Caco-2 (cell line): ENCODE results near the gene PCSK5. TPM values are rescaled to one million over a fixed set of nuclear protein-coding genes. Genes with fewer than 3 reads are reported as not detected.
A peak's percentile ranks its signal among the peaks of the same experiment; 100 is the strongest.

Experiments used
- BruUV-seq: library from RNA; stranded (reverse); fragments of 400-500 nt; replicated peaks from 2 replicates; lab custom pipeline; 2021; lab: Mats Ljungman, UMichigan
- CTCF ChIA-PET: fragments of 300-600 bp; sonication (Branson Sonifier 250); formaldehyde crosslinking; loops from one replicate; lab custom pipeline; 2022; ENCODE audit warnings: antibody characterized with exemption; lab: Charles Lee
- POLR2A ChIA-PET: fragments of 300-600 bp; sonication (Branson Sonifier 250); formaldehyde crosslinking; loops from one replicate; lab custom pipeline; 2022; ENCODE audit warnings: antibody characterized with exemption; lab: Charles Lee
- DNase-seq, 2 experiments: peaks; one replicate each; pipeline versions ENCODE4 v3.0.0 to v3.0.0-alpha.2; 2020 to 2022
- H3K27me3 ChIP-seq: replicated peaks from 2 replicates; pipeline ENCODE4 v1.6.0; 2011; ENCODE audit warnings: low read length; ENCODE audit not compliant: control insufficient read depth, insufficient read depth
- H3K36me3 ChIP-seq: 2 replicates; pipeline ENCODE4 v1.5.1; 2011; ENCODE audit warnings: low read length; ENCODE audit not compliant: control insufficient read depth, insufficient read depth
- H3K4me1 ChIP-seq: fragments of 250-450 bp; sonication (Bioruptor Pico); 2 replicates; pipeline ENCODE4 v1.5.1; 2020; ENCODE audit warnings: mild to moderate bottlenecking
- H3K4me3 ChIP-seq: 2 replicates; pipeline ENCODE4 v1.5.1; 2011; ENCODE audit warnings: low read depth, mild to moderate bottlenecking, control low read depth, low read length
- H3K9me3 ChIP-seq: fragments of 250-450 bp; sonication (Bioruptor Pico); 2 replicates; pipeline ENCODE4 v1.5.1; 2020; ENCODE audit warnings: mild to moderate bottlenecking, moderate library complexity
- H3K27ac Mint-ChIP-seq: one replicate; pipeline ENCODE4 v1.8.0; 2022; ENCODE audit warnings: mixed read lengths; ENCODE audit not compliant: unreplicated experiment
- H3K27me3 Mint-ChIP-seq: one replicate; pipeline ENCODE4 v1.8.0; 2022; ENCODE audit warnings: mixed read lengths; ENCODE audit not compliant: insufficient read depth, unreplicated experiment
- H3K36me3 Mint-ChIP-seq: one replicate; pipeline ENCODE4 v1.8.0; 2022; ENCODE audit warnings: mild to moderate bottlenecking, mixed read lengths; ENCODE audit not compliant: insufficient read depth, unreplicated experiment
- H3K4me1 Mint-ChIP-seq: one replicate; pipeline ENCODE4 v1.8.0; 2022; ENCODE audit warnings: low read depth, mixed read lengths; ENCODE audit not compliant: unreplicated experiment
- H3K4me3 Mint-ChIP-seq: one replicate; pipeline ENCODE4 v1.8.0; 2022; ENCODE audit warnings: mild to moderate bottlenecking, moderate library complexity, mixed read lengths; ENCODE audit not compliant: unreplicated experiment
- H3K9me3 Mint-ChIP-seq: one replicate; pipeline ENCODE4 v1.8.0; 2022; ENCODE audit warnings: mixed read lengths; ENCODE audit not compliant: unreplicated experiment
- intact Hi-C: fragments of 100-400 bp; cut with micrococcal nuclease; formaldehyde crosslinking; loops from one replicate; pipeline ENCODE4 v1.10.0; 2022; ENCODE audit not compliant: unreplicated experiment
- total RNA-seq: library from RNA; stranded (reverse); gene quantifications from 2 replicates; pipeline ENCODE4 v1.2.3, GENCODE V29; 2022
- TF ChIP-seq, protein P1 (sequence below), 2 experiments: fragments of 200-600 bp in 1 of 2; IDR thresholded peaks; 1 replicate in 1 of 2; 2 replicates in 1 of 2; pipeline versions ENCODE4 v1.5.1 to v1.8.0; 2011 to 2022; ENCODE audit warnings: antibody characterized with exemption in 1 of 2, control low read depth in 1 of 2, inconsistent platforms in 1 of 2, low read depth in 1 of 2, low read length in 1 of 2, mild to moderate bottlenecking in 1 of 2, moderate library complexity in 1 of 2; ENCODE audit not compliant: insufficient read depth in 1 of 2, severe bottlenecking in 1 of 2, unreplicated experiment in 1 of 2

Gene PCSK5
- total RNA-seq, 1 experiment from 2014 or later = 10.9 TPM

DNA sequence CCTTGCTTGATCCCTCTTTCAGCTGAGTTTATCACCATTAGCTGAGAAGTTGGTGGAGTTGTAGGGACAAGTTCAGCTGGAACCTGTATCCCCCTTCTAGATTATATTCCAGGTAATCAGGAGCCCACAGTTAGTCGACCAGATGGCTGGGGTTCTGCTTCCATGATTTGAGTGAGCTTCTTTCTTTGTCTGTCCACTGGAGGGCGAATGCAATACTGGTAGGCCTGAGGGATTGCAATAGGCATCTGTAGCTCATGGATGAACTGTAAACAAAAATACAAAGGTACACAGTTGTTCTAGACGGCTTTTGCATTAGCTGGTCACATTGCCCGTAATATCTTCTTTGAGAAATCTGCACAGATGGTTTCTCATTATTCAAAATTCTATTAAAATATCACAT, 88.9 kb downstream of the PCSK5 start:
- TF ChIP-seq, protein P1, sequence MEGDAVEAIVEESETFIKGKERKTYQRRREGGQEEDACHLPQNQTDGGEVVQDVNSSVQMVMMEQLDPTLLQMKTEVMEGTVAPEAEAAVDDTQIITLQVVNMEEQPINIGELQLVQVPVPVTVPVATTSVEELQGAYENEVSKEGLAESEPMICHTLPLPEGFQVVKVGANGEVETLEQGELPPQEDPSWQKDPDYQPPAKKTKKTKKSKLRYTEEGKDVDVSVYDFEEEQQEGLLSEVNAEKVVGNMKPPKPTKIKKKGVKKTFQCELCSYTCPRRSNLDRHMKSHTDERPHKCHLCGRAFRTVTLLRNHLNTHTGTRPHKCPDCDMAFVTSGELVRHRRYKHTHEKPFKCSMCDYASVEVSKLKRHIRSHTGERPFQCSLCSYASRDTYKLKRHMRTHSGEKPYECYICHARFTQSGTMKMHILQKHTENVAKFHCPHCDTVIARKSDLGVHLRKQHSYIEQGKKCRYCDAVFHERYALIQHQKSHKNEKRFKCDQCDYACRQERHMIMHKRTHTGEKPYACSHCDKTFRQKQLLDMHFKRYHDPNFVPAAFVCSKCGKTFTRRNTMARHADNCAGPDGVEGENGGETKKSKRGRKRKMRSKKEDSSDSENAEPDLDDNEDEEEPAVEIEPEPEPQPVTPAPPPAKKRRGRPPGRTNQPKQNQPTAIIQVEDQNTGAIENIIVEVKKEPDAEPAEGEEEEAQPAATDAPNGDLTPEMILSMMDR (IDR thresholded peaks at IDR 0.05; ENCODE audit: insufficient read depth in 1 of 2, low read depth in 1 of 2, low read length in 1 of 2, severe bottlenecking in 1 of 2, unreplicated experiment in 1 of 2) = no peak
- POLR2A ChIA-PET = interaction anchor here (0.6 kb wide), 1 partner anchor 333 kb away, joined by 7 read pairs; no protein-coding TSS in a partner anchor
- no peaks in the 10 kb centered on the region for H3K36me3 Mint-ChIP-seq
- Histone ChIP-seq H3K27me3 (no peaks in the 10 kb centered on the region), H3K9me3 (no peaks in the 10 kb centered on the region), H3K36me3 (no peaks in the 10 kb centered on the region), H3K4me3 (no peak overlapping the region), H3K4me1 (no peaks in the 10 kb centered on the region)
- no peak overlapping the region for H3K4me3 Mint-ChIP-seq
- CTCF ChIA-PET = no interaction called here
- no peaks in the 10 kb centered on the region for H3K27me3 Mint-ChIP-seq
- no peak overlapping the region for H3K27ac Mint-ChIP-seq
- H3K4me1 Mint-ChIP-seq = no peaks in the 10 kb centered on the region
- H3K9me3 Mint-ChIP-seq = no peaks in the 10 kb centered on the region
- intact Hi-C loops = no loop called here
- no TSS peak for BruUV-seq
- peak in 1 of 2 experiments; percentile 2 for DNase-seq

DNA sequence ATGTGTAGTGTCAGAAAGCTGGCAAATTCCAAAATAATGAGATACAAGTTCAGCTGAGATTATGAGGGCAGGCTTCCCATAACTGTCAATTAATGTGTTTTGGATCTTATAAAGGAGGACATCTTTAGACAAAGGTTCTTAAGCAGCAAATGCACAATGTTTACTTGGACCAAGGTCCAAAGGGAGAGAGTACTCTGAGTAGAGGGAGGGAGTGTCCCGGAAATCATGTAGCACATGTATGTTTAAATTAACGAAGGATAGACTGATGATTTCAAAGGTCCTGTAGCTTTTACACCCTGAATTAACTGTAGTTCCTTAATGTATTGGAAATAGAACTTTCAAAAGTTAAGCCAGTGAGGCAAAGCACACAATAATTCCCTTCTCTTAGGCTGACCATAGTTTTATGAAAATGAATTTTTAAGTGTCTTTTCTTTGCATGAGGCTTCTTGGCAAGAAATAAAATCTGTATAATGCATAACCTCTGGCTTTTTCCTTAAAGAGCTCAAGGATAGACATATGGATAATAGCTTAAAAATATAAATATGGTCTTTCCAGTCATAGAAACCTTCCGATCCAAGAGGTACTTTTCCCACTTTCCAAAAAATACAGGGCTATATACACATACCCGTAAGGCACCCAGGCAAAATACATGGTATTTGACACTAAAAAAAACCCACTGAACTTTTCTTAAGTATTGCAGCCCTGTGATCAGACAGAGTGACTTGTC, 93.0 kb downstream of the PCSK5 start:
- Histone ChIP-seq H3K27me3 (no peaks in the 10 kb centered on the region), H3K9me3 (no peaks in the 10 kb centered on the region), H3K4me3 (no peak overlapping the region), H3K4me1 (no peaks in the 10 kb centered on the region), H3K36me3 (no peaks in the 10 kb centered on the region)
- Mint-ChIP-seq H3K4me3 (no peak overlapping the region), H3K36me3 (no peaks in the 10 kb centered on the region), H3K4me1 (no peaks in the 10 kb centered on the region), H3K27ac (no peak overlapping the region), H3K9me3 (no peaks in the 10 kb centered on the region), H3K27me3 (no peaks in the 10 kb centered on the region)
- no TSS peak for BruUV-seq
- intact Hi-C loops = no loop called here
- DNase-seq = no peak
- ChIA-PET POLR2A (no interaction called here), CTCF (interaction anchor here (0.6 kb wide), 1 partner anchor 13 kb away, joined by 5 read pairs; no protein-coding TSS in a partner anchor)
- TF ChIP-seq, protein P1 (IDR thresholded peaks at IDR 0.05; ENCODE audit: insufficient read depth in 1 of 2, low read depth in 1 of 2, low read length in 1 of 2, severe bottlenecking in 1 of 2, unreplicated experiment in 1 of 2) = no peak

DNA sequence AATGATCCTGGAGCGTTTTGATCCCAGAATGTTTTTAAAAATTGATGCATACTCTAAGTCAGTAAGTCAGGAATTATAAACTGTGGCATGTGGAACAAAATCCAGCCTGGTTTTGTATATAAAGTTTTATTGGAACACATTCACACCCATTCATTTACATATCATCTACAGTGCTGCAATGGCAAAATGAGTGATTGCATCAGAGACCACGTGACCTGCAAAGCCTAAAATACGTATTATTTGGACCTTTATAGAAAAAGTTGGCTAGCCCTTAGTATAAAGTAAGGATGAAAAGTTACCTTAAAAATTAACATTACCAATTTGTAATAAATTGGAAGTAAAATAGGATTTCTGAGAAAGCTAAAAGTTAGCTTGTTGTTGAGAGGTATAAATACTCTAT, 95.0 kb downstream of the PCSK5 start:
- Mint-ChIP-seq H3K4me1 (no peaks in the 10 kb centered on the region), H3K9me3 (no peaks in the 10 kb centered on the region), H3K27ac (no peak overlapping the region), H3K4me3 (no peak overlapping the region), H3K36me3 (no peaks in the 10 kb centered on the region), H3K27me3 (no peaks in the 10 kb centered on the region)
- TF ChIP-seq, protein P1 (IDR thresholded peaks at IDR 0.05; ENCODE audit: insufficient read depth in 1 of 2, low read depth in 1 of 2, low read length in 1 of 2, severe bottlenecking in 1 of 2, unreplicated experiment in 1 of 2) = no peak
- no peak for DNase-seq
- intact Hi-C loops = no loop called here
- BruUV-seq = no TSS peak
- Histone ChIP-seq H3K36me3 (no peaks in the 10 kb centered on the region), H3K4me3 (no peak overlapping the region), H3K27me3 (no peaks in the 10 kb centered on the region), H3K9me3 (no peaks in the 10 kb centered on the region), H3K4me1 (no peaks in the 10 kb centered on the region)
- CTCF ChIA-PET = no interaction called here
- POLR2A ChIA-PET = no interaction called here
